Activated CD4-positive, alpha-beta T cell treated with anti-CD3 and anti-CD28 coated beads, Interleukin-2, amount 50 U/mL, for 4 hours (primary cell): ENCODE results near the gene KIFC1.

Experiments
- DNase-seq, 2 experiments: peaks; one replicate each; pipeline ENCODE4 v3.0.0-alpha.2; 2020

Gene KIFC1

GRCh38 chr6:33445119-33445603 is 53.5 kb downstream of the KIFC1 start:
- no peak for DNase-seq

GRCh38 chr6:33446356-33446755 is 54.7 kb downstream of the KIFC1 start:
- no peak for DNase-seq

- no peak for DNase-seq
Observed at GRCh38 chr6:33450434-33450833, 58.8 kb downstream of the KIFC1 start.

- DNase-seq: no peak
Observed at GRCh38 chr6:33451606-33452005, 60.0 kb downstream of the KIFC1 start.

GRCh38 chr6:33452496-33452895 is 60.9 kb downstream of the KIFC1 start:
- no peak for DNase-seq

GRCh38 chr6:33453393-33454008 is 61.9 kb downstream of the KIFC1 start:
- no peak for DNase-seq

GRCh38 chr6:33454009-33454946 is 62.7 kb downstream of the KIFC1 start, which contains the start of gene ZBTB9:
TSS of gene ZBTB9 (plus strand) at chr6:33454576. CDS start at chr6:33455101, 525 bp downstream.
- peak; percentile 90 to 91 for DNase-seq

- DNase-seq: no peak
Observed at GRCh38 chr6:33455051-33455450, 63.4 kb downstream of the KIFC1 start.

- DNase-seq: no peak
Observed at GRCh38 chr6:33456156-33456555, 64.5 kb downstream of the KIFC1 start.

GRCh38 chr6:33458676-33459075 is 67.1 kb downstream of the KIFC1 start:
- DNase-seq: no peak

- no peak for DNase-seq
Observed at GRCh38 chr6:33459226-33459625, 67.6 kb downstream of the KIFC1 start.
